ENCODE results near the gene KDF1.

DNA sequence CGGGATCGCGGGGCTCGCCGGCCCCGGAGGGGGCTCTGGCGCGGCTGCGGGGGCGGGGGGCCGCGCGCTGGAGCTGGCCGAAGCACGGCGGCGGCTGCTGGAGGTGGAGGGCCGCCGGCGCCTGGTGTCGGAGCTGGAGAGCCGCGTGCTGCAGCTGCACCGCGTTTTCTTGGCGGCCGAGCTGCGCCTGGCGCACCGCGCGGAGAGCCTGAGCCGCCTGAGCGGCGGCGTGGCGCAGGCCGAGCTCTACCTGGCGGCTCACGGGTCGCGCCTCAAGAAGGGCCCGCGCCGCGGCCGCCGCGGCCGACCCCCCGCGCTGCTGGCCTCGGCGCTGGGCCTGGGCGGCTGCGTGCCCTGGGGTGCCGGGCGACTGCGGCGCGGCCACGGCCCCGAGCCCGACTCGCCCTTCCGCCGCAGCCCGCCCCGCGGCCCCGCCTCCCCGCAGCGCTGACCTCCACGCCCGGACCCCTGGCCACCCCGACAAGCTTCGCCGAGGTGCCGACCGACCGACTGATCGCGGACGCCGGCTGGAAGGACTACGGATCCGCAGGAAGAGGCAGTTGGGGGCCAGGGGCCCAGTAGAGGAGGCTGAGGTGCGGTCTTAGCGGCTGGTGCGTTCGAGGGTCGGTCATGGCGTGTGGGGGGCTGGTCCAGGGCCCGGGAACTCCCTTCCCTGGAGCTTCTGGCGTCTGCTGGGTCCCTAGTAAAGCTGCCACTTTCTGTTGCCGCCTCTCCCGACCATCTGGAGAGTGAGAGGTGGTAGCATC lies 33.9 kb upstream of the KDF1 start:
- TF ChIP-seq, protein P1, sequence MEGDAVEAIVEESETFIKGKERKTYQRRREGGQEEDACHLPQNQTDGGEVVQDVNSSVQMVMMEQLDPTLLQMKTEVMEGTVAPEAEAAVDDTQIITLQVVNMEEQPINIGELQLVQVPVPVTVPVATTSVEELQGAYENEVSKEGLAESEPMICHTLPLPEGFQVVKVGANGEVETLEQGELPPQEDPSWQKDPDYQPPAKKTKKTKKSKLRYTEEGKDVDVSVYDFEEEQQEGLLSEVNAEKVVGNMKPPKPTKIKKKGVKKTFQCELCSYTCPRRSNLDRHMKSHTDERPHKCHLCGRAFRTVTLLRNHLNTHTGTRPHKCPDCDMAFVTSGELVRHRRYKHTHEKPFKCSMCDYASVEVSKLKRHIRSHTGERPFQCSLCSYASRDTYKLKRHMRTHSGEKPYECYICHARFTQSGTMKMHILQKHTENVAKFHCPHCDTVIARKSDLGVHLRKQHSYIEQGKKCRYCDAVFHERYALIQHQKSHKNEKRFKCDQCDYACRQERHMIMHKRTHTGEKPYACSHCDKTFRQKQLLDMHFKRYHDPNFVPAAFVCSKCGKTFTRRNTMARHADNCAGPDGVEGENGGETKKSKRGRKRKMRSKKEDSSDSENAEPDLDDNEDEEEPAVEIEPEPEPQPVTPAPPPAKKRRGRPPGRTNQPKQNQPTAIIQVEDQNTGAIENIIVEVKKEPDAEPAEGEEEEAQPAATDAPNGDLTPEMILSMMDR (IDR thresholded peaks at IDR 0.05) = no peak
- no peak for TF ChIP-seq ZFX (IDR thresholded peaks at IDR 0.05; ENCODE audit: borderline replicate concordance)

Measured in 22Rv1 (cell line).